Measurements from ENCODE around the gene SUSD2. TPM values are rescaled to one million over a fixed set of nuclear protein-coding genes. Genes with fewer than 3 reads are reported as not detected.
"Not testable (repeated sequence)": the region's sequence is repeated elsewhere in the genome, so short reads cannot be mapped to it uniquely, and the experiment has no call there.

SUSD2 gene
- total RNA-seq, 4 donors from 2014 or later = 0.76 to 4.1 (median 1.6) TPM

DNA sequence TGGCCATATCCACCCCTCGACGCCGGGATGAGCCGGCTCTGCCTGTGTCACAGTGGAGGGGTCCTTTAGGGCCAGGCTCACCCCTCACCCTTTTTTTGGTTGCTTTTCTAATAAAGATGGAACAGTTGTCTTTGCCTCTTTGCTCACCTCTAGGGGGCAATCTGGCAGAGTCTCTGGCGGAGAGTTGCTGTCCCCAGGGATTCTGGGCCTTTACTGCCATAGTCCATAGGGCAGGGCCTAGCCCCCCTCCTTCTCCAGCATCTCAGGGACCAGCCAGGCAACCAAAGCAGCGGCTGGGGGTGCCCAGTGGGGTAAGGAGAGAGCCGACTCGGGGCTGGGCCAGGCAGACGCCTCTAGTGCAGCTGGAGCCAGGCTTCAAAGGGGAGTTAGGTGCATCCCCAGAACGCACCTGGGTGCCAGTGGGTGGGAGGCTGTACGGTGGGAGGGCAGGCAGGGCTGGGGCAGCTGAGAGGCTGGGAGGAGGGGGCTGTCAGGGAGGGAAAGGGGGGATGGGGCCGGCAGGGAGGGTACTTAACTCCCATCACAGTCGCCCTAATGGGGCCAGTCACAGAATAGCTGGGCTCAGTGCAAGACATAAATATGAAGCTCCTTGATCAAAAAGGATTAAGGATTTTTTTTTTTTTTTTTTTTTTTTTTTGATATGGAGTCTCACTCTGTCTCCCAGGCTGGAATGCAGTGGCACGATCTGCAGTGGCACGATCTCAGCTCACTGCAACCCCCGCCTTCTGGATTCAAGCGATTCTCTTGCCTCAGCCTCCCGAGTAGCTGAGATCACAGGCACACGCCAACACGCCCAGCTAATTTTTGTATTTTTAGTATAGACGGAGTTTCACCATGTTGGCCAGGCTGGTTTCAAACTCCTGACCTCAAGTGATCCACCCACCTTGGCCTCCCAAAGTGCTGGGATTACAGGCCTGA is 2.5 kb upstream of the SUSD2 start:
- DNase-seq = no peak
- in situ Hi-C loops (cut with MboI; ENCODE audit: low sequenced_read_pairs in 4 of 4) = loop anchor here in 1 of 4 donors (10.0 kb wide), 1 partner anchor 74 kb away; no protein-coding TSS in a partner anchor

DNA sequence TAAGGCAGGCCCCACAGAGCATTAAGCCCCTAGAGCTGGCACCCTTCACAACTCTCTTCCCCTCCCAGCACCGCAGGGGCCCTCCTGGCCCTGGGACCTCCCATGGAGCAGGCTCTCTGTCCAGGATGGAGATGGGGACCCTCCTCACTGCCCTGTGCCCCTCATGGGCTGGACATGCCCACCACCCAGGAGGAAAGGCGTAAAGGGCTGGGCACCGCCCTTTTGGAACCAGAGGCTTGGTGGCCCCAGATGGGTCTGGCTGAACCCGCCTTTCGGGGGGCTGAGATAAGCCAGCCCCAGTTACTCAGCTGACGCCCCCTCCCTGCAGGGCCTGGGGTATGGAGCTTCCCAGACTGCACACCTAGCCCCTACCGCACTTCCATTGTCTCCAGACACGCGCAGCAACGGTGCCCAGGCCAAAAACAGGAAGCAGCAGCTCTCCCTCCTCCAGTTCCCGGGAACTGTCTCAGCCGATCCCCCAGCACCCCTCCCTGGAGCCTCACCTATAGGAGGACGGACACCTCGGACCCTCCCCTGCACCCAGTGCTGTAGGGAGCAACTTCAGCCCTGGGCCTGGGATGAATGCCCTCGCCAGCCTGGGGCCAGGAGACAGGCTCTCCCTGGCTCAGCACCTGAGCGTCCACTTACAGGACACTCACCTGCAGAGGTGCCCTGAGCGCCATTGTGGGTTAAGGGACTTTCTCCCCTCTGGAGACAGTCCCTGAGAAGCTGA is 1.6 kb upstream of the SUSD2 start:
- intact Hi-C loops (cut with DNase I; ENCODE audit: low total_unique reads) = loop anchor here (5.0 kb wide), 1 partner anchor 222 kb away; no protein-coding TSS in a partner anchor
- no peaks in the 10 kb centered on the region for H3K27me3 ChIP-seq
- DNase-seq (no peak), ATAC-seq (no peak)
- no peaks in the 10 kb centered on the region for H3K9me3 ChIP-seq
- in situ Hi-C loops (cut with MboI; ENCODE audit: low sequenced_read_pairs in 4 of 4) = loop anchor here in 1 of 4 donors (10.0 kb wide), 1 partner anchor 75 kb away; no protein-coding TSS in a partner anchor
- no peaks in the 10 kb centered on the region for H3K36me3 ChIP-seq
- H3K4me1 ChIP-seq = peaks cover 4% of the 10 kb centered on the region in 2 donors
- H3K4me3 ChIP-seq = no peak overlapping the region
- no peak overlapping the region for H3K27ac ChIP-seq
- TF ChIP-seq POLR2A (IDR thresholded peaks at IDR 0.05) = no peak
- TF ChIP-seq, protein P1, sequence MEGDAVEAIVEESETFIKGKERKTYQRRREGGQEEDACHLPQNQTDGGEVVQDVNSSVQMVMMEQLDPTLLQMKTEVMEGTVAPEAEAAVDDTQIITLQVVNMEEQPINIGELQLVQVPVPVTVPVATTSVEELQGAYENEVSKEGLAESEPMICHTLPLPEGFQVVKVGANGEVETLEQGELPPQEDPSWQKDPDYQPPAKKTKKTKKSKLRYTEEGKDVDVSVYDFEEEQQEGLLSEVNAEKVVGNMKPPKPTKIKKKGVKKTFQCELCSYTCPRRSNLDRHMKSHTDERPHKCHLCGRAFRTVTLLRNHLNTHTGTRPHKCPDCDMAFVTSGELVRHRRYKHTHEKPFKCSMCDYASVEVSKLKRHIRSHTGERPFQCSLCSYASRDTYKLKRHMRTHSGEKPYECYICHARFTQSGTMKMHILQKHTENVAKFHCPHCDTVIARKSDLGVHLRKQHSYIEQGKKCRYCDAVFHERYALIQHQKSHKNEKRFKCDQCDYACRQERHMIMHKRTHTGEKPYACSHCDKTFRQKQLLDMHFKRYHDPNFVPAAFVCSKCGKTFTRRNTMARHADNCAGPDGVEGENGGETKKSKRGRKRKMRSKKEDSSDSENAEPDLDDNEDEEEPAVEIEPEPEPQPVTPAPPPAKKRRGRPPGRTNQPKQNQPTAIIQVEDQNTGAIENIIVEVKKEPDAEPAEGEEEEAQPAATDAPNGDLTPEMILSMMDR (IDR thresholded peaks at IDR 0.05 in 4 of 5, conservative IDR thresholded peaks at IDR 0.05 in 1 of 5) = no peak

More for the DNA sequence above, 2.5 kb upstream of the SUSD2 start:
- intact Hi-C loops (cut with DNase I; ENCODE audit: low total_unique reads) = loop anchor here (5.0 kb wide), 1 partner anchor 221 kb away; no protein-coding TSS in a partner anchor
- Histone ChIP-seq H3K36me3 (no peaks in the 10 kb centered on the region), H3K27ac (no peak overlapping the region), H3K27me3 (no peaks in the 10 kb centered on the region), H3K9me3 (no peaks in the 10 kb centered on the region), H3K4me1 (peaks cover 5 to 8% of the 10 kb centered on the region in 2 donors), H3K4me3 (no peak overlapping the region)
- TF ChIP-seq POLR2A (IDR thresholded peaks at IDR 0.05) = no peak
- TF ChIP-seq, protein P1 (IDR thresholded peaks at IDR 0.05 in 4 of 5, conservative IDR thresholded peaks at IDR 0.05 in 1 of 5) = no peak
- no peak for ATAC-seq

DNA sequence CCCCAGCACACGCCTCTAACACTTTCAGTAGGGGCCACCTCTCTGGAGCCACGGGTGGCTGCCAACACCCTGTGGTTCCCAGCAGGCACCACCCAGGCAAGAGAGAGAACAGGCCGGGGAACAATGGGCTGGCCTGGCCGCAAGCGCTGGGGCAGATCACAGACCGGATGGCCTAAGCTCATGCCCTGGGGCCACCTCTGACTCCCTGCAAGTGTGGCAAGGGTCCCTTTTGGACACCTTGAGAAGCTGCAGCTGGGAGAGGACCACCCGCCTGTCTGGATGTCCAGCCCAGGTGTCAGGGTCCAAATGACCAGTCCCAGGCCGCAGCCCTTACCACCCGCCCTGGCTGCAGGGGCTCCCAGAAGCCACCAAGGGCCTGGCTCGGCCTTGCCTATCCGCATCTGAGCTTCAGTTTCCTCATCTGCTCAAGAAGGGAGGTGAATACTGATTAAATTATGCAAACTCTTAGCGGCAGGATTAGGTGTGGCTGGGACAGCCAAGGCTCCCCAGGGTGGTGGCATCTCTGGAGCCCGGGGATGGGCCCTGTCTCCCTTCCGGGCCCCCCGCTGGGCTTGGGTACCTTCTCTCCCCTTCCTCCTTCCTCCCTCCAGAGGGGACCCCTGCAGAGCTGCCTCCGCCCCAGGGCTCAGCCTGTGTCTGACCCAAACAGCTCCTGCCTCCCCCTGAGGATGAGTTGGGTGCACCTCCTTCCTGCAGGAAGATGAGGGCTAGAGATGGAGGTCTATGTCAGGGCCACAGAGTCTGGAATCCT is 785 bp upstream of the SUSD2 start:
- Histone ChIP-seq H3K27me3 (no peaks in the 10 kb centered on the region), H3K27ac (peak overlapping the region in 1 of 4 donors; percentile 46), H3K9me3 (no peaks in the 10 kb centered on the region), H3K4me1 (no peaks in the 10 kb centered on the region), H3K4me3 (no peak overlapping the region), H3K36me3 (no peaks in the 10 kb centered on the region)
- TF ChIP-seq POLR2A (IDR thresholded peaks at IDR 0.05) = no peak
- ATAC-seq = no peak
- no peak for DNase-seq
- in situ Hi-C loops (cut with MboI; ENCODE audit: low sequenced_read_pairs in 4 of 4) (no loop called here), intact Hi-C loops (cut with DNase I; ENCODE audit: low total_unique reads) (no loop called here)

DNA sequence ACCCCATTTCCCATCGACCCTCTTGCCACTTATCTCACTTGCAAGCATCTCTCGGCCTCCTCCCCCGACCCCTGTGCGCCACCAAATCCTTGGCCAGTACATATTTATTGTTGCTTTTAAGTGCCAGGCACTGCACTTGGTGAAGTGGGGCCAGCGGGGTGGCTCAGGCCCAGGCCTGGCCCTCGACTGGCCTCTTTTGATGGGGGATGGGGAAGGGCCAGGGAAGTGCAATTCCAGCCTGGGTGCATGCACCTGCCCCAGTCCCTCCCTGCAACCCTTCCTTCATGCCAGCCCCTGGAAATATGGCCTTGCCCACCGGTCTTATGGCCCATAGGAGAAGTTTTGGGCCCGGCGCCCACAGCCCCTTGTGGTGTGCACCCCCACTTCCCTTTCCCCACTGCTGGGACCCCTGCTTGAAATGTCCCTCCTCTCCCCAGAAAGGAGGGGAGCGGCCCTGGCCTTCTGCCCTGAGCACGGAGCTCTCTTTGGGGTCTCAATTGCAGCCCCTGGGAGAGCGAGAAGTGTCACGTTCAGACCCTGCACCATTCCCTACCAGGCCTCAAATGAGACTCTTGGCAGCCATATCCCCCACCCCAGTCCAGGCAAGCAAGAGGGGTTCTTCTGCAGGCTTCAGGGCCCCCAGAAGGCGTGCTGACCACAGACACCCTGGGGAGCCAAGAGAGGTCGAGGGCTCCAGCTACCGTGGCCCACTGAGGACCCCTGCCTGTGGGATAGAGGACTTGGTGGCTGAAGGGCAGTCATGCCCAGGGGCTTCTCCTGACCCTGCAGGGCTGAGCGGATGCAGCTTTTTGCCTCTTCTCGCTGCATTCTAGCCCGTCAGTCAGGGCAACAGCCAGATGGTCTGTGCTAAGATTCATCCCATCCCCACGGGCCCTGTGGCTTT is 961 bp downstream of the SUSD2 start:
- TF ChIP-seq POLR2A (IDR thresholded peaks at IDR 0.05) = no peak
- TF ChIP-seq, protein P1 (IDR thresholded peaks at IDR 0.05 in 4 of 5, conservative IDR thresholded peaks at IDR 0.05 in 1 of 5) = no peak
- DNase-seq (no peak), ATAC-seq (no peak)
- H3K4me3 ChIP-seq = peak overlapping the region in 1 of 4 donors; percentile 28
- in situ Hi-C loops (cut with MboI; ENCODE audit: low sequenced_read_pairs in 4 of 4) (no loop called here), intact Hi-C loops (cut with DNase I; ENCODE audit: low total_unique reads) (no loop called here)
- H3K4me1 ChIP-seq = no peaks in the 10 kb centered on the region
- no peaks in the 10 kb centered on the region for H3K9me3 ChIP-seq
- H3K27me3 ChIP-seq = no peaks in the 10 kb centered on the region
- H3K27ac ChIP-seq = peak overlapping the region in 2 of 4 donors; percentile 44 to 46
- no peaks in the 10 kb centered on the region for H3K36me3 ChIP-seq

DNA sequence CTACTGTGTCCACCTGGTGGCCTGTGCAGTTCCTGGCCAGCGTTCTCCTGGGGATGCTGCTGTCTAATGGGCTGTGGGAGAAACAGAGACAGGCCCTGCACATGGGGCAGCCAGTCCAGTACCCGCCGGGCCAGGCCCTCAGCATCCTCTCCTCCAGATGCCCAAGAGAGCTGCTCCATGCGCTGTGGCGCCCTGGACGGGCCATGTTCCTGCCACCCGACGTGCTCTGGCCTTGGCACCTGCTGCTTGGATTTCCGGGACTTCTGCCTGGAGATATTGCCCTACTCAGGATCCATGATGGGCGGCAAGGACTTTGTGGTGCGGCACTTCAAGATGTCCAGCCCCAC is 1.6 kb downstream of the SUSD2 start:
- in situ Hi-C loops (cut with MboI; ENCODE audit: low sequenced_read_pairs in 4 of 4); ATAC-seq; H3K36me3 ChIP-seq; H3K4me3 ChIP-seq; intact Hi-C loops (cut with DNase I; ENCODE audit: low total_unique reads); H3K27ac ChIP-seq; H3K27me3 ChIP-seq; DNase-seq; H3K4me1 ChIP-seq; H3K9me3 ChIP-seq: not testable (repeated sequence)

All from gastrocnemius medialis (tissue), 4 donors.